HG03378 (cell line): Measurements from ENCODE around the gene CPNE8.

Source experiments
- ATAC-seq: cut with Tn5 transposase; IDR thresholded peaks from one replicate; pipeline ENCODE4 v1.9.1; 2021; ENCODE audit warnings: mild to moderate bottlenecking, moderate library complexity; ENCODE audit not compliant: unreplicated experiment

The CPNE8 gene

GRCh38 chr12:38838056-38838850 is 67.1 kb downstream of the CPNE8 start:
- ATAC-seq, result no peak

GRCh38 chr12:38831715-38832114 is 73.7 kb downstream of the CPNE8 start:
- no peak for ATAC-seq

- no peak for ATAC-seq
Observed at GRCh38 chr12:38825006-38825405, 80.4 kb downstream of the CPNE8 start.

- ATAC-seq, result no peak
Observed at GRCh38 chr12:38823738-38824137, 81.7 kb downstream of the CPNE8 start.

- no peak for ATAC-seq
Observed at GRCh38 chr12:38823314-38823713, 82.1 kb downstream of the CPNE8 start.

GRCh38 chr12:38817942-38818341 is 87.4 kb downstream of the CPNE8 start:
- no peak for ATAC-seq

GRCh38 chr12:38813923-38814322 is 91.5 kb downstream of the CPNE8 start:
- no peak for ATAC-seq

GRCh38 chr12:38811814-38812356 is 93.5 kb downstream of the CPNE8 start:
- ATAC-seq, result no peak

GRCh38 chr12:38809832-38810231 is 95.6 kb downstream of the CPNE8 start:
- no peak for ATAC-seq

GRCh38 chr12:38788106-38788505 is 117.3 kb downstream of the CPNE8 start:
- no peak for ATAC-seq

GRCh38 chr12:38785381-38785780 is 120.0 kb downstream of the CPNE8 start:
- ATAC-seq, result no peak

- no peak for ATAC-seq
Observed at GRCh38 chr12:38783304-38783703, 122.1 kb downstream of the CPNE8 start.

- peak; percentile 44 for ATAC-seq
Observed at GRCh38 chr12:38782359-38782758, 123.0 kb downstream of the CPNE8 start.

GRCh38 chr12:38776647-38777046 is 128.7 kb downstream of the CPNE8 start:
- no peak for ATAC-seq

GRCh38 chr12:38775457-38775856 is 129.9 kb downstream of the CPNE8 start:
- ATAC-seq, result peak; percentile 98

- ATAC-seq, result no peak
Observed at GRCh38 chr12:38772437-38772836, 133.0 kb downstream of the CPNE8 start.

- ATAC-seq, result peak; percentile 67
Observed at GRCh38 chr12:38771871-38772270, 133.5 kb downstream of the CPNE8 start.

- no peak for ATAC-seq
Observed at GRCh38 chr12:38761636-38762342, 143.6 kb downstream of the CPNE8 start.

- ATAC-seq, result no peak
Observed at GRCh38 chr12:38761111-38761510, 144.3 kb downstream of the CPNE8 start.

- ATAC-seq, result no peak
Observed at GRCh38 chr12:38759621-38760020, 145.8 kb downstream of the CPNE8 start.

GRCh38 chr12:38746744-38747143 is 158.6 kb downstream of the CPNE8 start:
- no peak for ATAC-seq

- ATAC-seq, result no peak
Observed at GRCh38 chr12:38745601-38746000, 159.8 kb downstream of the CPNE8 start.
